ENCODE data around the gene SIVA1. TPM values are rescaled to one million over a fixed set of nuclear protein-coding genes. Genes with fewer than 3 reads are reported as not detected.

The SIVA1 gene
- polyA plus RNA-seq, 1 of the 3 experiments (the other 2 are of a cell fraction) = 137 TPM

DNA sequence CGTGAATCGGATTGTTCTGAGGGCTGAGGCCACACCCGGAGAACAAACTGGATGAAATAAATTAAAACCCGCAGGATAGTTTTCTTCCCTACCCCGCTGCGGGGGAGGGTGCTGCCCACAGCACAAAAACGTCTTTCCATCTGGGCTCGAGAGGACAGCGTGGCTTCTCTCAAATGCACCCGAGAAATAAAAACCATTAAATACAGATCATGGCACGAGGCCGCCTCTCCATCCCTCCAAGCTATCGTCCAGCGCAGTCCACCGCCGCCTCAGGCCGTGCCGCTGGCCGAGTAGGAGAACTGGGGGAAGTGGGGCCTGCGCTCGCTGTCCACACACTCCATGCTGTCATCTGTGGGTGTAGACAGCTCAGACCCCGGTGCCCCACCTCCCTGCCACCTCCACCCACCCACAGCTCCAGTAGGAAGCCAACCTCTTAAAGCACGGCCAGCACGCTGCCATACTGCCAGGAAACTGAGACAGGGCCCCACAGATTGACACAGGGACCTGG lies 17.2 kb downstream of the SIVA1 start (continued):
- TF ChIP-seq POLR2AphosphoS5 (IDR thresholded peaks at IDR 0.05; ENCODE audit: low read depth, low read length) (no peak), SIN3A (IDR thresholded peaks at IDR 0.05; ENCODE audit: borderline replicate concordance, low read depth, low read length) (no peak), EZH2phosphoT487 (IDR thresholded peaks at IDR 0.05; ENCODE audit: borderline replicate concordance, low read depth) (no peak), RAD21 (IDR thresholded peaks at IDR 0.05; ENCODE audit: low read length) (no peak), CHD2 (IDR thresholded peaks at IDR 0.05; ENCODE audit: low read length, partially characterized antibody) (no peak), MEF2A (IDR thresholded peaks at IDR 0.05; ENCODE audit: borderline replicate concordance, low read depth) (no peak), NFIC (IDR thresholded peaks at IDR 0.05; ENCODE audit: borderline replicate concordance) (no peak)
- TF ChIP-seq, protein P1, sequence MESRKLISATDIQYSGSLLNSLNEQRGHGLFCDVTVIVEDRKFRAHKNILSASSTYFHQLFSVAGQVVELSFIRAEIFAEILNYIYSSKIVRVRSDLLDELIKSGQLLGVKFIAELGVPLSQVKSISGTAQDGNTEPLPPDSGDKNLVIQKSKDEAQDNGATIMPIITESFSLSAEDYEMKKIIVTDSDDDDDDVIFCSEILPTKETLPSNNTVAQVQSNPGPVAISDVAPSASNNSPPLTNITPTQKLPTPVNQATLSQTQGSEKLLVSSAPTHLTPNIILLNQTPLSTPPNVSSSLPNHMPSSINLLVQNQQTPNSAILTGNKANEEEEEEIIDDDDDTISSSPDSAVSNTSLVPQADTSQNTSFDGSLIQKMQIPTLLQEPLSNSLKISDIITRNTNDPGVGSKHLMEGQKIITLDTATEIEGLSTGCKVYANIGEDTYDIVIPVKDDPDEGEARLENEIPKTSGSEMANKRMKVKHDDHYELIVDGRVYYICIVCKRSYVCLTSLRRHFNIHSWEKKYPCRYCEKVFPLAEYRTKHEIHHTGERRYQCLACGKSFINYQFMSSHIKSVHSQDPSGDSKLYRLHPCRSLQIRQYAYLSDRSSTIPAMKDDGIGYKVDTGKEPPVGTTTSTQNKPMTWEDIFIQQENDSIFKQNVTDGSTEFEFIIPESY (IDR thresholded peaks at IDR 0.05; ENCODE audit: borderline replicate concordance, low read depth) = no peak

DNA sequence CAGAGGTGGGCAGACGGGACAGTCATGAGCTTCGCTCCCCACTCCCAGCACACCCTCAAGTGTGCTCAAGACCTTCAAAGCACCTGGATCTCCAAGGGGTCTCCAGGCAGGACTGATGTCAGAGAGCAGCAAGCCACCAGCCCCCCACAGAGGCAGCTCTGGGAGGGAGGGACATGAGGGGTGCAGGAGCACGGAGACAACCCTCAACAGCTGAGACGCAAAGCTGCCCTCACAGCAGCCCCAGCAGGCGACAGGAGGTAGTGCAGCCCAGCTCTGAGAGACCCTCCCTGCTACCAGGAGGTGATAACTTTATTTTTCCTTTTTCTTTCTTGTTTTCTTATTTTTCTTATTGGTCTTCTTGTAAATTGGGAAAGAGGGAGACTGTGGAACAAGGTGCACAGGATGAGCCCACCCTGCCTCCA lies 17.9 kb downstream of the SIVA1 start:
- WGBS (ENCODE audit: low lambda C conversion rate) = 96% methylated on average over 5 of the region's 5 CpGs
- POLR2A ChIA-PET = interaction anchor here (1.1 to 1.5 kb wide), 2 partner anchors 18 to 50 kb away, joined by 3 to 4 read pairs; partner anchors contain the start of gene SIVA1
- Histone ChIP-seq H3K4me1 (ENCODE audit: control insufficient read depth in 1 of 2, insufficient read depth in 2 of 2, low read depth in 1 of 2, low read length in 1 of 2) (peaks cover 0 to 7% of the 10 kb centered on the region in 2 experiments; a peak in 1 of 4 replicates), H4K20me1 (ENCODE audit: insufficient read depth) (no peaks in the 10 kb centered on the region), H3K9me2 (no peaks in the 10 kb centered on the region), H3K9ac (no peak overlapping the region), H2AFZ (ENCODE audit: low read depth) (no peak overlapping the region), H3K4me2 (no peak overlapping the region), H3K27me3 (ENCODE audit: insufficient read depth) (no peaks in the 10 kb centered on the region), H3K9me3 (no peaks in the 10 kb centered on the region), H3K36me3 (replicated peaks in 1 of 2; ENCODE audit: control insufficient read depth in 1 of 2, insufficient read depth in 2 of 2, low read length in 1 of 2) (peaks cover 8 to 43% of the 10 kb centered on the region in 2 experiments), H3K27ac (ENCODE audit: low read depth in 2 of 2, low read length in 1 of 2) (no peak overlapping the region), H3K4me3 (ENCODE audit: low read depth in 2 of 2, low read length in 1 of 2) (no peak overlapping the region; a peak in 1 of 4 replicates), H3F3A (replicated peaks; ENCODE audit: insufficient read depth) (peaks cover 31% of the 10 kb centered on the region), H3K79me2 (ENCODE audit: insufficient read depth) (no peaks in the 10 kb centered on the region)
- DNase-seq = peak; percentile 51
- CTCF ChIA-PET = interaction anchor here (0.6 to 6.5 kb wide), 7 partner anchors 9 to 55 kb away, joined by 3 to 85 read pairs (median 6); no protein-coding TSS in a partner anchor
- TF ChIP-seq, protein P2, sequence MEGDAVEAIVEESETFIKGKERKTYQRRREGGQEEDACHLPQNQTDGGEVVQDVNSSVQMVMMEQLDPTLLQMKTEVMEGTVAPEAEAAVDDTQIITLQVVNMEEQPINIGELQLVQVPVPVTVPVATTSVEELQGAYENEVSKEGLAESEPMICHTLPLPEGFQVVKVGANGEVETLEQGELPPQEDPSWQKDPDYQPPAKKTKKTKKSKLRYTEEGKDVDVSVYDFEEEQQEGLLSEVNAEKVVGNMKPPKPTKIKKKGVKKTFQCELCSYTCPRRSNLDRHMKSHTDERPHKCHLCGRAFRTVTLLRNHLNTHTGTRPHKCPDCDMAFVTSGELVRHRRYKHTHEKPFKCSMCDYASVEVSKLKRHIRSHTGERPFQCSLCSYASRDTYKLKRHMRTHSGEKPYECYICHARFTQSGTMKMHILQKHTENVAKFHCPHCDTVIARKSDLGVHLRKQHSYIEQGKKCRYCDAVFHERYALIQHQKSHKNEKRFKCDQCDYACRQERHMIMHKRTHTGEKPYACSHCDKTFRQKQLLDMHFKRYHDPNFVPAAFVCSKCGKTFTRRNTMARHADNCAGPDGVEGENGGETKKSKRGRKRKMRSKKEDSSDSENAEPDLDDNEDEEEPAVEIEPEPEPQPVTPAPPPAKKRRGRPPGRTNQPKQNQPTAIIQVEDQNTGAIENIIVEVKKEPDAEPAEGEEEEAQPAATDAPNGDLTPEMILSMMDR (IDR thresholded peaks at IDR 0.05) = peak; percentile 56
- TF ChIP-seq ELF1 (IDR thresholded peaks at IDR 0.05) (no peak), IRF3 (IDR thresholded peaks at IDR 0.05; ENCODE audit: low read depth, low read length) (no peak), NRF1 (IDR thresholded peaks at IDR 0.05; ENCODE audit: low read depth, low read length) (no peak), EZH2phosphoT487 (IDR thresholded peaks at IDR 0.05; ENCODE audit: borderline replicate concordance, low read depth) (no peak)
